A549 (cell line): ENCODE data around the gene AP3S2. TPM values are rescaled to one million over a fixed set of nuclear protein-coding genes. Genes with fewer than 3 reads are reported as not detected.
A peak's percentile ranks its signal among the peaks of the same experiment; 100 is the strongest.

Source experiments
- ATAC-seq, 2 experiments: fragments of 200-7000 bp in 1 of 2; fragments of >200 bp in 1 of 2; cut with Nextera tagmentation in 1 of 2; cut with Tn5 transposase in 1 of 2; 3 replicates each; pipeline versions ENCODE4 v1.8.0 to v1.9.1; 2018 to 2020; ENCODE audit warnings: mild to moderate bottlenecking in 1 of 2, moderate library complexity in 1 of 2
- CTCF ChIA-PET: fragments of 300-600 bp; sonication (Branson Sonifier 250); formaldehyde crosslinking; extraction: SDS; loops from one replicate; lab custom pipeline; 2021; ENCODE audit warnings: antibody characterized with exemption, inconsistent platforms; lab: Yijun Ruan, JAX
- POLR2A ChIA-PET: fragments of 350-600 bp; formaldehyde crosslinking; extraction: SDS; loops from one replicate; lab custom pipeline; 2021; ENCODE audit warnings: antibody characterized with exemption, inconsistent platforms; lab: Yijun Ruan, JAX
- DNase-seq, 2 experiments: peaks; one replicate each; pipeline versions ENCODE4 v3.0.0 to v3.0.0-alpha.2; 2011 to 2016; ENCODE audit warnings: low read depth in 1 of 2, low spot score in 1 of 2
- FAIRE-seq: peaks from 2 replicates; lab custom pipeline; 2011; peaks lifted over from hg19 to GRCh38; lab: Jason Lieb, UNC
- H3K27ac ChIP-seq, 2 experiments: fragments of >200 bp; sonication (Bioruptor Twin); formaldehyde crosslinking; 3 replicates each; pipeline ENCODE4 v1.5.1; 2016 to 2017
- H3K4me1 ChIP-seq: fragments of >200 bp; sonication (Bioruptor Twin); formaldehyde crosslinking; 3 replicates; pipeline ENCODE4 v1.6.1; 2016
- H3K4me2 ChIP-seq: fragments of >200 bp; sonication (Bioruptor Twin); formaldehyde crosslinking; 3 replicates; pipeline ENCODE4 v1.6.1; 2016
- H3K4me3 ChIP-seq: fragments of >200 bp; sonication (Bioruptor Twin); formaldehyde crosslinking; 3 replicates; pipeline ENCODE4 v1.5.1; 2016
- H3K9me3 ChIP-seq: fragments of >200 bp; sonication (Bioruptor Twin); formaldehyde crosslinking; 3 replicates; pipeline ENCODE4 v1.6.1; 2016
- CEBPB ChIP-seq, 2 experiments: fragments of >200 bp in 1 of 2; sonication (Bioruptor Twin) in 1 of 2; formaldehyde crosslinking in 1 of 2; IDR thresholded peaks; 2 replicates each; pipeline ENCODE4 v1.6.1; 2012 to 2016
- CHD4 ChIP-seq: fragments of 200-600 bp; sonication (generic); IDR thresholded peaks from 2 replicates; pipeline ENCODE4 v1.6.1; 2016; ENCODE audit warnings: antibody characterized with exemption, mild to moderate bottlenecking, borderline replicate concordance
- CTCF ChIP-seq: fragments of >200 bp; sonication (Bioruptor Twin); formaldehyde crosslinking; IDR thresholded peaks from 3 replicates; pipeline ENCODE4 v1.5.1; 2016
- GATA3 ChIP-seq: IDR thresholded peaks from 2 replicates; pipeline ENCODE4 v1.6.1; 2012; ENCODE audit warnings: borderline replicate concordance
- HDAC2 ChIP-seq: fragments of 200-600 bp; sonication (generic); IDR thresholded peaks from 2 replicates; pipeline ENCODE4 v1.6.1; 2016
- HOXA7 ChIP-seq: fragments of 250-450 bp; sonication (Bioruptor Pico); IDR thresholded peaks from 2 replicates; pipeline ENCODE4 v1.5.0; 2020; ENCODE audit warnings: mild to moderate bottlenecking, moderate library complexity
- HOXB13 ChIP-seq: fragments of 250-450 bp; sonication (Bioruptor Pico); IDR thresholded peaks from 2 replicates; pipeline ENCODE4 v1.5.0; 2020; ENCODE audit warnings: low read depth, mild to moderate bottlenecking, moderate library complexity
- HOXB5 ChIP-seq: fragments of 250-450 bp; sonication (Bioruptor Pico); IDR thresholded peaks from 2 replicates; pipeline ENCODE4 v1.5.0; 2020; ENCODE audit warnings: mild to moderate bottlenecking, moderate library complexity
- JUNB ChIP-seq: fragments of >200 bp; sonication (Bioruptor Twin); formaldehyde crosslinking; IDR thresholded peaks from 2 replicates; pipeline ENCODE4 v1.6.1; 2016
- KDM1A ChIP-seq: fragments of 200-600 bp; sonication (generic); IDR thresholded peaks from 2 replicates; pipeline ENCODE4 v1.6.1; 2016; ENCODE audit warnings: low read depth, mild to moderate bottlenecking
- MAZ ChIP-seq: fragments of 150-350 bp; IDR thresholded peaks from 2 replicates; pipeline ENCODE4 v1.6.1; 2014; ENCODE audit warnings: antibody characterized with exemption, low read depth, low read length, borderline replicate concordance
- MYC ChIP-seq: IDR thresholded peaks from 2 replicates; pipeline ENCODE4 v1.6.1; 2012; ENCODE audit warnings: mild to moderate bottlenecking, inconsistent platforms, low read length, improper control_type of control experiment, borderline replicate concordance
- NFE2L2 ChIP-seq: fragments of 150-350 bp; conservative IDR thresholded peaks from 2 replicates; pipeline ENCODE4 v1.6.1; 2014; ENCODE audit warnings: low read length
- NR3C1 ChIP-seq: fragments of >200 bp; sonication (Bioruptor Twin); formaldehyde crosslinking; IDR thresholded peaks from 3 replicates; pipeline ENCODE4 v1.6.1; 2017
- RARB ChIP-seq: fragments of 250-450 bp; sonication (Bioruptor Pico); IDR thresholded peaks from 2 replicates; pipeline ENCODE4 v1.8.0; 2021; ENCODE audit warnings: mild to moderate bottlenecking, moderate library complexity
- RCOR1 ChIP-seq: fragments of 150-350 bp; IDR thresholded peaks from 2 replicates; pipeline ENCODE4 v1.6.1; 2014; ENCODE audit warnings: antibody characterized with exemption, low read length, low read depth
- RFX5 ChIP-seq: fragments of 450-650 bp; IDR thresholded peaks from 2 replicates; pipeline ENCODE4 v1.7.1; 2014; ENCODE audit warnings: antibody characterized with exemption, mild to moderate bottlenecking, moderate library complexity
- WGBS: methylation state at CpG from one replicate; pipeline ENCODE4 v1.1.6; 2017; ENCODE audit errors: missing lambda C conversion rate; 5-methylcytosine and 5-hydroxymethylcytosine counted together
- polyA plus RNA-seq, 4 experiments: library from polyadenylated mRNA; depleted of rRNA in 3 of 4; stranded (reverse); fragments of >200 nt; fragmentation: RNase III in 1 of 4; extraction: RNeasy Plus Mini Kit Qiagen cat#74134 plus additional on column Dnase treatment in 1 of 4; gene quantifications; 2 replicates in 3 of 4; 3 replicates in 1 of 4; pipeline ENCODE4 v1.2.3, GENCODE V29; 2011 to 2017
- TF ChIP-seq, protein P1 (sequence below): fragments of 450-650 bp; IDR thresholded peaks from 2 replicates; pipeline ENCODE4 v1.6.1; 2014; ENCODE audit warnings: antibody characterized with exemption
- TF ChIP-seq, protein P2 (sequence below): fragments of 250-450 bp; sonication (Bioruptor Pico); IDR thresholded peaks from 2 replicates; pipeline ENCODE4 v1.5.0; 2021; ENCODE audit warnings: mild to moderate bottlenecking, moderate library complexity, borderline replicate concordance
- TF ChIP-seq, protein P3 (sequence below): fragments of >200 bp; sonication (Bioruptor Twin); formaldehyde crosslinking; IDR thresholded peaks from 2 replicates; pipeline ENCODE4 v1.6.1; 2016

Gene AP3S2
- polyA plus RNA-seq, 2 of the 4 experiments (the other 2 are of a cell fraction): 85.1 to 85.9 TPM

- Histone ChIP-seq H3K4me3 (no peak overlapping the region), H3K9me3 (no peaks in the 10 kb centered on the region), H3K27ac (peak overlapping the region in 1 of 2 experiments; percentile 68; a peak in 2 of 6 replicates), H3K4me2 (no peak overlapping the region), H3K4me1 (peaks cover 21% of the 10 kb centered on the region; the same call in 2 of the 3 replicates)
- no peak for TF ChIP-seq HOXB5 (CRISPR knock-in tag)
- no peak for TF ChIP-seq CEBPB (IDR thresholded peaks at IDR 0.05)
- TF ChIP-seq CHD4: no peak
- no peak for TF ChIP-seq NR3C1
- TF ChIP-seq JUNB: no peak
- TF ChIP-seq RFX5: no peak
- TF ChIP-seq, protein P1, sequence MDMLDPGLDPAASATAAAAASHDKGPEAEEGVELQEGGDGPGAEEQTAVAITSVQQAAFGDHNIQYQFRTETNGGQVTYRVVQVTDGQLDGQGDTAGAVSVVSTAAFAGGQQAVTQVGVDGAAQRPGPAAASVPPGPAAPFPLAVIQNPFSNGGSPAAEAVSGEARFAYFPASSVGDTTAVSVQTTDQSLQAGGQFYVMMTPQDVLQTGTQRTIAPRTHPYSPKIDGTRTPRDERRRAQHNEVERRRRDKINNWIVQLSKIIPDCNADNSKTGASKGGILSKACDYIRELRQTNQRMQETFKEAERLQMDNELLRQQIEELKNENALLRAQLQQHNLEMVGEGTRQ: no peak
- TF ChIP-seq NFE2L2: no peak
- TF ChIP-seq, protein P2, sequence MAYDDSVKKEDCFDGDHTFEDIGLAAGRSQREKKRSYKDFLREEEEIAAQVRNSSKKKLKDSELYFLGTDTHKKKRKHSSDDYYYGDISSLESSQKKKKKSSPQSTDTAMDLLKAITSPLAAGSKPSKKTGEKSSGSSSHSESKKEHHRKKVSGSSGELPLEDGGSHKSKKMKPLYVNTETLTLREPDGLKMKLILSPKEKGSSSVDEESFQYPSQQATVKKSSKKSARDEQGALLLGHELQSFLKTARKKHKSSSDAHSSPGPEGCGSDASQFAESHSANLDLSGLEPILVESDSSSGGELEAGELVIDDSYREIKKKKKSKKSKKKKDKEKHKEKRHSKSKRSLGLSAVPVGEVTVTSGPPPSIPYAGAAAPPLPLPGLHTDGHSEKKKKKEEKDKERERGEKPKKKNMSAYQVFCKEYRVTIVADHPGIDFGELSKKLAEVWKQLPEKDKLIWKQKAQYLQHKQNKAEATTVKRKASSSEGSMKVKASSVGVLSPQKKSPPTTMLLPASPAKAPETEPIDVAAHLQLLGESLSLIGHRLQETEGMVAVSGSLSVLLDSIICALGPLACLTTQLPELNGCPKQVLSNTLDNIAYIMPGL (CRISPR knock-in tag): no peak
- no peak for TF ChIP-seq HOXB13 (CRISPR knock-in tag)
- no peak for TF ChIP-seq HDAC2
- no peak for TF ChIP-seq KDM1A
- TF ChIP-seq CTCF: no peak
- TF ChIP-seq RARB (CRISPR knock-in tag): no peak
- no peak for TF ChIP-seq RCOR1
- TF ChIP-seq, protein P3, sequence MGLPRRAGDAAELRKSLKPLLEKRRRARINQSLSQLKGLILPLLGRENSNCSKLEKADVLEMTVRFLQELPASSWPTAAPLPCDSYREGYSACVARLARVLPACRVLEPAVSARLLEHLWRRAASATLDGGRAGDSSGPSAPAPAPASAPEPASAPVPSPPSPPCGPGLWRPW: no peak
- WGBS: 82% methylated on average over 17 of the region's 17 CpGs
- FAIRE-seq: no peak
- no peak for DNase-seq
- peak in 1 of 2 experiments; percentile 32; a peak in 2 of 6 replicates for ATAC-seq
- POLR2A ChIA-PET: no interaction called here
- CTCF ChIA-PET: interaction anchor here (1.1 to 7.2 kb wide), 7 partner anchors 12 to 69 kb away, joined by 3 to 38 read pairs (median 3); no protein-coding TSS in a partner anchor
These were observed 64.0 kb downstream of the AP3S2 start for GRCh38 chr15:89829616-89830440.

GRCh38 chr15:89829161-89829560, 64.6 kb downstream of the AP3S2 start:
- DNase-seq (no peak), ATAC-seq (no peak), FAIRE-seq (no peak)
- TF ChIP-seq JUNB (no peak), HOXA7 (no peak), GATA3 (no peak), MYC (no peak), RFX5 (no peak), MAZ (no peak), HOXB13 (CRISPR knock-in tag) (no peak)
- TF ChIP-seq, protein P1: no peak
- no peak overlapping the region for H3K4me2 ChIP-seq
- CTCF ChIA-PET: interaction anchor here (1.1 to 7.2 kb wide), 5 partner anchors 11 to 68 kb away, joined by 3 to 38 read pairs (median 3); no protein-coding TSS in a partner anchor
- POLR2A ChIA-PET: no interaction called here
- H3K4me3 ChIP-seq: no peak overlapping the region
- H3K27ac ChIP-seq: peak overlapping the region in 1 of 2 experiments; percentile 68; a peak in 2 of 6 replicates
- peaks cover 21% of the 10 kb centered on the region; the same call in 2 of the 3 replicates for H3K4me1 ChIP-seq
- WGBS: 81% methylated on average over 8 of the region's 8 CpGs
- no peaks in the 10 kb centered on the region for H3K9me3 ChIP-seq
